Hematopoietic multipotent progenitor cell treated with erythropoietin and hydrocortisone succinate and interleukin-3 and kit ligand, for 4 days (in vitro differentiated cells): Measurements from ENCODE around the gene TYMS.

ENCODE experiments used
- DNase-seq: peaks from one replicate; pipeline ENCODE4 v3.0.0-alpha.2; 2015

The TYMS gene

GRCh38 chr18:647304-647703 is 10.1 kb upstream of the TYMS start:
- no peak for DNase-seq

GRCh38 chr18:649341-649740 is 8.1 kb upstream of the TYMS start:
- DNase-seq = no peak

GRCh38 chr18:650428-650858 is 7.0 kb upstream of the TYMS start:
- DNase-seq = peak; percentile 90

- DNase-seq = no peak
These were observed 5.3 kb upstream of the TYMS start for GRCh38 chr18:652131-652530.

- DNase-seq = no peak
These were observed 3.9 kb upstream of the TYMS start for GRCh38 chr18:653512-653911.

- DNase-seq = no peak
These were observed 2.9 kb upstream of the TYMS start for GRCh38 chr18:654601-655000.

GRCh38 chr18:655445-655844 is 2.0 kb upstream of the TYMS start:
- DNase-seq = no peak

- DNase-seq = peak; percentile 98
These were observed 821 bp downstream of the TYMS start for GRCh38 chr18:658001-658946.

- no peak for DNase-seq
These were observed 1.6 kb downstream of the TYMS start for GRCh38 chr18:658947-659533.

GRCh38 chr18:659597-659996 is 2.1 kb downstream of the TYMS start:
- no peak for DNase-seq

GRCh38 chr18:662197-662596 is 4.7 kb downstream of the TYMS start:
- no peak for DNase-seq

- DNase-seq = peak; percentile 54
These were observed 8.7 kb downstream of the TYMS start for GRCh38 chr18:666177-666576.

GRCh38 chr18:666628-667027 is 9.2 kb downstream of the TYMS start:
- DNase-seq = no peak

GRCh38 chr18:668260-668659 is 10.8 kb downstream of the TYMS start:
- DNase-seq = no peak

- no peak for DNase-seq
These were observed 11.6 kb downstream of the TYMS start for GRCh38 chr18:669077-669476.

- peak; percentile 66 for DNase-seq
These were observed 13.1 kb downstream of the TYMS start for GRCh38 chr18:670522-670921.

GRCh38 chr18:671405-671804 is 14.0 kb downstream of the TYMS start:
- no peak for DNase-seq

- no peak for DNase-seq
These were observed 15.9 kb downstream of the TYMS start for GRCh38 chr18:673317-673716.

GRCh38 chr18:673769-674168 is 16.3 kb downstream of the TYMS start:
- DNase-seq = no peak

- no peak for DNase-seq
These were observed 17.9 kb downstream of the TYMS start for GRCh38 chr18:675307-675706.

GRCh38 chr18:676069-676468 is 18.6 kb downstream of the TYMS start:
- DNase-seq = no peak

- DNase-seq = no peak
These were observed 19.3 kb downstream of the TYMS start for GRCh38 chr18:676736-677135.

- no peak for DNase-seq
These were observed 19.7 kb downstream of the TYMS start for GRCh38 chr18:677145-677544.

GRCh38 chr18:677951-678381 is 20.5 kb downstream of the TYMS start:
- DNase-seq = no peak
